GM12878 (cell line): ENCODE results near the gene MTA3. TPM values are rescaled to one million over a fixed set of nuclear protein-coding genes. Genes with fewer than 3 reads are reported as not detected.

Source experiments
- ATF3 ChIP-seq: IDR thresholded peaks from 2 replicates; pipeline ENCODE4 v1.6.1; 2011; ENCODE audit warnings: low read depth, mild to moderate bottlenecking, low read length, moderate library complexity, borderline replicate concordance; ENCODE audit errors: extremely low read depth
- ATF7 ChIP-seq: fragments of 450-650 bp; IDR thresholded peaks from 2 replicates; pipeline ENCODE4 v1.6.1; 2016; ENCODE audit warnings: low read depth, mild to moderate bottlenecking
- CUX1 ChIP-seq: IDR thresholded peaks from 2 replicates; pipeline ENCODE4 v1.6.1; 2012; ENCODE audit warnings: improper control_type of control experiment, low read depth, low read length; ENCODE audit not compliant: insufficient replicate concordance
- ELK1 ChIP-seq: IDR thresholded peaks from 2 replicates; pipeline ENCODE4 v1.6.1; 2012; ENCODE audit warnings: low read depth, low read length, improper control_type of control experiment
- ESRRA ChIP-seq: IDR thresholded peaks from 2 replicates; pipeline ENCODE4 v1.6.1; 2012; ENCODE audit warnings: mild to moderate bottlenecking, low read length, improper control_type of control experiment
- KLF5 ChIP-seq: fragments of 450-650 bp; IDR thresholded peaks from 2 replicates; pipeline ENCODE4 v1.6.1; 2014; ENCODE audit warnings: mild to moderate bottlenecking; ENCODE audit not compliant: partially characterized antibody
- MEF2B ChIP-seq: fragments of 450-650 bp; IDR thresholded peaks from 2 replicates; pipeline ENCODE4 v1.6.1; 2018; ENCODE audit warnings: mild to moderate bottlenecking, moderate library complexity; ENCODE audit not compliant: partially characterized antibody, poor library complexity, severe bottlenecking
- MYC ChIP-seq: IDR thresholded peaks from 2 replicates; pipeline ENCODE4 v1.6.1; 2011; ENCODE audit warnings: mild to moderate bottlenecking, low read length, moderate library complexity, inconsistent platforms; ENCODE audit not compliant: insufficient read depth, insufficient replicate concordance, insufficient read length, severe bottlenecking
- SIX5 ChIP-seq: IDR thresholded peaks from 2 replicates; pipeline ENCODE4 v1.6.1; 2011; ENCODE audit warnings: mild to moderate bottlenecking, low read depth, low read length, moderate library complexity; ENCODE audit not compliant: severe bottlenecking
- SMARCA5 ChIP-seq: fragments of 450-650 bp; IDR thresholded peaks from 2 replicates; pipeline ENCODE4 v1.6.1; 2017; ENCODE audit warnings: mild to moderate bottlenecking
- ZBTB4 ChIP-seq: fragments of 450-650 bp; formaldehyde crosslinking; IDR thresholded peaks from 2 replicates; pipeline ENCODE4 v1.4.0; 2022; ENCODE audit warnings: mild to moderate bottlenecking, moderate library complexity
- ZBTB40 ChIP-seq: fragments of 450-650 bp; IDR thresholded peaks from 2 replicates; pipeline ENCODE4 v1.6.1; 2016; ENCODE audit warnings: mild to moderate bottlenecking, moderate library complexity, borderline replicate concordance
- ZNF274 ChIP-seq: IDR thresholded peaks from one replicate; pipeline ENCODE4 v1.8.0; 2011; ENCODE audit not compliant: insufficient read length, insufficient read depth
- ZZZ3 ChIP-seq: IDR thresholded peaks from 2 replicates; pipeline ENCODE4 v1.6.1; 2011; ENCODE audit warnings: low read depth; ENCODE audit not compliant: control insufficient read depth, insufficient read length
- polyA plus RNA-seq, 11 experiments: library from polyadenylated mRNA; depleted of rRNA in 4 of 11; unstranded in 6 of 11; stranded (reverse) in 5 of 11; fragments of >200 nt; fragmentation: Nextera tagmentation in 4 of 11; fragmentation: Illumina TruSeq in 1 of 11; extraction: Ambion mirVana in 4 of 11; extraction: Trizol in 1 of 11; gene quantifications; 1 replicate in 1 of 11; 2 replicates in 10 of 11; pipeline versions ENCODE4 v1.2.1 to v1.2.3, GENCODE V29; 2011 to 2016; ENCODE audit warnings: inconsistent platforms in 2 of 11, missing spikeins in 2 of 11, low read depth in 1 of 11
- total RNA-seq, 4 experiments: library from RNA; depleted of rRNA in 3 of 4; stranded (reverse); fragments of >200 nt in 3 of 4; fragmentation: Illumina TruSeq in 1 of 4; extraction: Trizol in 1 of 4; gene quantifications; 2 replicates each; pipeline versions ENCODE4 v1.2.1 to v1.2.3, GENCODE V29; 2013 to 2021

The MTA3 gene
- total and polyA plus RNA-seq, 10 of the 15 experiments (the other 5 are each of a cell fraction or from before 2014, with no cell fraction given): 17.6 to 45.5 (median 26.5) TPM

- TF ChIP-seq ZNF274 (no peak), KLF5 (no peak), ELK1 (no peak), MYC (no peak), ESRRA (no peak), SMARCA5 (no peak), CUX1 (peak; percentile 53), ZBTB4 (no peak), ATF7 (peak; percentile 61), ATF3 (no peak), MEF2B (peak; percentile 95), SIX5 (no peak), ZZZ3 (no peak), ZBTB40 (no peak)
These were observed 185.8 kb downstream of the MTA3 start (continued) for GRCh38 chr2:42754021-42754775.
